Lung (tissue), 12 donors: ENCODE data around the gene PYCARD. TPM values are rescaled to one million over a fixed set of nuclear protein-coding genes. Genes with fewer than 3 reads are reported as not detected.

Source experiments
- ATAC-seq: fragments of 200-7000 bp; cut with Tn5 transposase; one replicate; pipeline ENCODE4 v1.9.1; 2020; ENCODE audit warnings: moderate number of reproducible peaks; ENCODE audit not compliant: insufficient read depth, low FRiP score
- DNase-seq, 3 donors: peaks; one replicate each; pipeline ENCODE4 v3.0.0-alpha.2; 2013 to 2017
- H3K27ac ChIP-seq, 2 donors: one replicate each; pipeline ENCODE4 v1.5.1; 2013; ENCODE audit warnings: mild to moderate bottlenecking in 2 of 2, moderate library complexity in 2 of 2, control low read depth in 1 of 2, inconsistent platforms in 1 of 2, low read depth in 1 of 2, low read length in 1 of 2
- H3K27me3 ChIP-seq, 3 donors: one replicate each; pipeline ENCODE4 v1.5.1; 2013; ENCODE audit warnings: low read length in 2 of 3; ENCODE audit not compliant: control insufficient read depth in 3 of 3, insufficient read depth in 3 of 3
- H3K36me3 ChIP-seq, 4 donors: one replicate each; pipeline ENCODE4 v1.5.1; 2013; ENCODE audit warnings: low read length in 4 of 4, mild to moderate bottlenecking in 1 of 4, moderate library complexity in 1 of 4; ENCODE audit not compliant: control insufficient read depth in 4 of 4, insufficient read depth in 4 of 4
- H3K4me1 ChIP-seq, 5 donors: one replicate each; pipeline ENCODE4 v1.5.1; 2013; ENCODE audit warnings: low read length in 5 of 5, mild to moderate bottlenecking in 2 of 5, moderate library complexity in 1 of 5; ENCODE audit not compliant: control insufficient read depth in 5 of 5, insufficient read depth in 5 of 5
- H3K4me3 ChIP-seq: one replicate; pipeline ENCODE4 v1.5.1; 2013; ENCODE audit warnings: mild to moderate bottlenecking, control low read depth, moderate library complexity
- H3K9ac ChIP-seq, 2 donors: one replicate each; pipeline ENCODE4 v1.5.1; 2013; ENCODE audit warnings: low read length in 2 of 2, control low read depth in 1 of 2; ENCODE audit not compliant: insufficient read depth in 1 of 2
- H3K9me3 ChIP-seq, 4 donors: one replicate each; pipeline ENCODE4 v1.5.1; 2013; ENCODE audit warnings: low read length in 3 of 4, mild to moderate bottlenecking in 1 of 4, moderate library complexity in 1 of 4; ENCODE audit not compliant: control insufficient read depth in 4 of 4, insufficient read depth in 3 of 4
- CTCF ChIP-seq: IDR thresholded peaks from 2 replicates; pipeline ENCODE4 v1.5.1; 2012; ENCODE audit warnings: mild to moderate bottlenecking; ENCODE audit errors: control extremely low read depth, extremely low read depth
- WGBS, 2 donors: extraction: QIAGEN DNeasy Blood & Tissue Kit; methylation state at CpG; one replicate each; pipeline ENCODE4 v1.1.7; 2013; 5-methylcytosine and 5-hydroxymethylcytosine counted together
- polyA plus RNA-seq, 2 donors: library from polyadenylated mRNA; stranded (reverse); fragments of 200-250 nt; gene quantifications; one replicate each; pipeline ENCODE4 v1.2.1, GENCODE V29; 2013
- total RNA-seq, 2 donors: library from RNA; depleted of rRNA in 1 of 2; stranded (reverse); fragments of >200 nt in 1 of 2; gene quantifications; one replicate each; pipeline ENCODE4 v1.2.1, GENCODE V29; 2014 to 2021
- donor health status: control.
- donor health status: control.
- donor health status: Bipolar disorder and iron deficiency.
- donor health status: healthy.
- donor health status: DM: yes; HTN: yes; CAD: no.

Gene PYCARD
- total and polyA plus RNA-seq, 4 donors = 24.1 to 119 (median 70.1) TPM

- no peaks in the 10 kb centered on the region for H3K4me1 ChIP-seq
- TF ChIP-seq CTCF = no peak
- peaks cover 0 to 4% (median 0%) of the 10 kb centered on the region in 3 donors for H3K27me3 ChIP-seq
- no peak overlapping the region for H3K9ac ChIP-seq
- peaks cover 0 to 4% (median 0%) of the 10 kb centered on the region in 4 donors for H3K9me3 ChIP-seq
- DNase-seq = no peak
- no peak overlapping the region for H3K27ac ChIP-seq
- H3K4me3 ChIP-seq = no peak overlapping the region
- WGBS, 2 donors = 25 to 48% methylated on average over 6 of the region's 6 CpGs
- H3K36me3 ChIP-seq = no peaks in the 10 kb centered on the region
- no peak for ATAC-seq
Observed at GRCh38 chr16:31242206-31242605, 39.6 kb upstream of the PYCARD start.

GRCh38 chr16:31238041-31238440 is 35.5 kb upstream of the PYCARD start:
- H3K27me3 ChIP-seq = no peaks in the 10 kb centered on the region

GRCh38 chr16:31229501-31229900 is 26.9 kb upstream of the PYCARD start:
- Histone ChIP-seq H3K9ac (no peak overlapping the region), H3K36me3 (no peaks in the 10 kb centered on the region), H3K4me1 (no peaks in the 10 kb centered on the region), H3K27ac (no peak overlapping the region), H3K9me3 (peaks cover 0 to 3% (median 0%) of the 10 kb centered on the region in 4 donors), H3K4me3 (no peak overlapping the region), H3K27me3 (no peaks in the 10 kb centered on the region)
- TF ChIP-seq CTCF = no peak
- no peak for DNase-seq
- WGBS, 2 donors = 47 to 54% methylated on average over 10 of the region's 10 CpGs
- no peak for ATAC-seq

More at GRCh38 chr16:31238041-31238440, 35.5 kb upstream of the PYCARD start:
- Histone ChIP-seq H3K27ac (no peak overlapping the region), H3K9ac (no peak overlapping the region), H3K4me1 (no peaks in the 10 kb centered on the region), H3K9me3 (peaks cover 0 to 3% (median under 1%) of the 10 kb centered on the region in 4 donors), H3K4me3 (no peak overlapping the region), H3K36me3 (no peaks in the 10 kb centered on the region)
- DNase-seq (no peak), ATAC-seq (no peak)
- WGBS, 2 donors = 88 to 95% methylated on average over 4 of the region's 4 CpGs
- TF ChIP-seq CTCF = no peak

- ATAC-seq (no peak), DNase-seq (no peak)
- Histone ChIP-seq H3K4me1 (no peaks in the 10 kb centered on the region), H3K27ac (no peak overlapping the region), H3K36me3 (no peaks in the 10 kb centered on the region), H3K9ac (no peak overlapping the region), H3K9me3 (no peaks in the 10 kb centered on the region), H3K27me3 (no peaks in the 10 kb centered on the region), H3K4me3 (no peak overlapping the region)
- 89 to 91% methylated on average over 4 of the region's 4 CpGs for WGBS, 2 donors
- TF ChIP-seq CTCF = no peak
Observed at GRCh38 chr16:31228206-31228605, 25.6 kb upstream of the PYCARD start.
